Renal pelvis (tissue), 12 donors: ENCODE data around the gene MEIG1. TPM values are rescaled to one million over a fixed set of nuclear protein-coding genes. Genes with fewer than 3 reads are reported as not detected.
"Not testable (repeated sequence)": the region's sequence is repeated elsewhere in the genome, so short reads cannot be mapped to it uniquely, and the experiment has no call there.

Source experiments
- DNase-seq: peaks from one replicate; pipeline ENCODE4 v3.0.0-alpha.2; 2013
- long read RNA-seq, 16 experiments: transcript quantifications; one replicate each; lab custom pipeline, GENCODE V29; 2026
- polyA plus RNA-seq, 3 donors: library from polyadenylated mRNA; unstranded; fragments of 120-200 nt; gene quantifications; one replicate each; pipeline ENCODE4 v1.2.1, GENCODE V29; 2013; ENCODE audit not compliant: insufficient read length in 3 of 3

The MEIG1 gene
- polyA plus RNA-seq, result 1 to 10 TPM; 1.1 to 2.2 (median 1.5) TPM
- long read RNA-seq, donor 1, partial matches to known transcripts, result 0 of 4 reads
- long read RNA-seq, donor 1, other reads (novel, unspliced or antisense), result 0 of 4 reads
- long read RNA-seq, donor 2, partial matches to known transcripts, result 0 of 1 reads
- long read RNA-seq, donor 2, other reads (novel, unspliced or antisense), result 0 of 1 reads
- long read RNA-seq, donor 3, result 0 reads
- long read RNA-seq, donor 4, result 0 reads
- long read RNA-seq, donor 5, result 0 reads
- long read RNA-seq, donor 6, result 0 reads
- long read RNA-seq, donor 7, result 0 reads
- long read RNA-seq, donor 8, result 0 reads
- long read RNA-seq, donor 9, partial matches to known transcripts, result 0 of 1 reads
- long read RNA-seq, donor 9, other reads (novel, unspliced or antisense), result 0 of 1 reads
- long read RNA-seq, donor 10, partial matches to known transcripts, result 0 of 1 reads
- long read RNA-seq, donor 10, other reads (novel, unspliced or antisense), result 0 of 1 reads
- long read RNA-seq, donor 11, result 0 reads
- long read RNA-seq, donor 12, result 0 reads
- long read RNA-seq, donor 13, result 0 reads
- long read RNA-seq, donor 14, result 0 reads
- long read RNA-seq, donor 15, result 0 reads
- long read RNA-seq, donor 16, result 0 reads

DNA sequence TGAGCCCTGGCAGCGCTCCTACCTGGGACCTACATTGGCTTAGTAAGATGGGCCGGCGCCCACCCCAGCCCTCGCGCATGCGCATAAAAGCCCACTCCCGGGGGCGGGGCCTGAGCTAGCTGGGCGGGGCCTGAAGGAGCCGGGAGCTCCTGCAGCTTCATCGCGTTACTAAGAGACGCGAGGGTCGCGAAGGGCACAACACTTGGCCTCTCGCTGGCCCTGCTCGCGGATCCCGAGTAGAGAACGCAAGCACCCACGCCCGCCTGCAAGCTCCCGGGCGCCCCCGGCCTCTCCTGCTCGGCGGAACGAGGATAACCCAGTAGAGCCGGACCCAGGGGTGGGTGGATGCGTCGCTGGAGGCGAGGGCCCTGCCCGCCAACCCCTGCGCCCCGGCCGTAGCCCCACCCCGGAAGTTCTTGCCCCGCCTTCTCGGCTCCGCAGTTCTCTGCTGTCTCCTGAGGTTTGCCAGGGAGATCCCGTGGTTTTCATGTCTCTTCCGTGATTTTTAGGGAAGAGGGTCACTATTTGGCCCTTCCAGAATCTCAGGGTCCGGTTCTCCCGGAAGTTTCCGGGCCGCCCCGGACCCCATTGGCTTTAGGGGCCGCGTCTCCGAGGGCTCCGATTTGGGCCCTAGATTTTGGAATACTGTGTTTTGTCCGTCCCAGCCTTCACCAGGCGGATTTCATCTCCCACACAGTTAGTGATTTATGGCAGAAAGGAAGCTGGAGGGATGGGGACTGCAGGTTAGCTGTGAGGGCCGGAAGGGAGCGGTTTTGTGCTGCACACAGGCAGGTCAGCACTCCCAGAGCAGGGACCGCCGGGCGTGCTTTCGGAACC, at the start of gene MEIG1:
MEIG1 (plus strand) TSS at position 168 of the 837 bp plus-strand sequence. CDS start 7,081 bp downstream, outside the sequence.
- peak; percentile 93 for DNase-seq

DNA sequence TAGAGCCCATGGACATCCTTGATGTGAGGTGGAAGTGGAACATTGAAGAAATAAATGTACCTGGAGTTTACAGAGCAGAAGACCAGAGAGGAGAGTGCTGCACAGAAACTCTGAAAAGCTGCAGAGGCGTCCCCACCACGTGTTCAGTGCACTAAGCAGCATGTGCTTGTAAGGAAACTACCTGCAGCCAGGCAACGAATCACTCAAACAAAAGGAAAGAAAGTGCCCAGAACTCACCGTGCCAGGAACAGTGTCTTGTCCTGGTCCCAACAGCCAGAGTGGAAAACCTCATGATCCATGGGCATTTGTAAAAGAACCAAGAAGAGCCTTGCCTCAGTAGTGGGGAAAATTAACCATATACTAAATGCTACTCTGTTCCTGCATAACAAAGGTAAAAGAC, 48.2 kb upstream of the MEIG1 start:
- no peak for DNase-seq

- no peak for DNase-seq
Observed at GRCh38 chr10:14911801-14912200, 47.4 kb upstream of the MEIG1 start.

DNA sequence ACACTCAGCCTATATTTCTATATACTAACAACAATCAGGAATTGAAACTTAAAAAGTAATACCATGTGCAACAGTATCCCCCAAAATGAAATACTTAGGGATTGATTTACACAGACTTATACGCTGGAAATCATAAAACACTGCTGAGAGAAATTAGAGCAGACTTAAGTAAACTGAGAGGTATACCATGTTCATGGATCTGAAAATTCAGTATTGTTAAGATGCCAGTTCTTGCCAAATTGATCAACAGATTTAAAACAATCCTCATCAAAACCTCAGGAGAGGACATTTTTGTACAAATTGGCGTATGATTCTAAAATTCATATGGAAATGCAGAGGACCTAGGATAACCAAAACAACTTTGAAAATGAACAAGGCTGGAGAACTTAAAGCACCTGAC, 42.6 kb upstream of the MEIG1 start:
- no peak for DNase-seq

GRCh38 chr10:14917827-14918226, 41.4 kb upstream of the MEIG1 start:
- no peak for DNase-seq

DNA sequence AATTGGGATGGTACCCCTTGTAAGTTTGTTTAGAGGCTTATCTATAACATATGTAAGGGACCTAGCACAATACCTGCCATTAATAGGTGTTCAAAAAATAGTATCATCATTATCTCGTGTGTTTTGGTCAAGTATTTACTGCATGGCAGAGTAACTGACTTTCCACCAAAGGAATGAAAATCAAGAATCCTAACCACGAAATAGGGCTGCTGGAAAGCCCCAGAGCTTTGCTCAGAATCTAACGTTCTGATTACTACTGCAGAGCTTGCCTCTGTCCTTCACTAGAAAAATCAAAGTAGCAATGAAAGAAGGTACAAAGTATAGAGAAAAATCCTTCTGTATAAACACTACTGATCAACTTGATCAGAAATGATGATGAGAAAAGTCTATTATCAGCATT, 40.2 kb upstream of the MEIG1 start:
- no peak for DNase-seq

DNA sequence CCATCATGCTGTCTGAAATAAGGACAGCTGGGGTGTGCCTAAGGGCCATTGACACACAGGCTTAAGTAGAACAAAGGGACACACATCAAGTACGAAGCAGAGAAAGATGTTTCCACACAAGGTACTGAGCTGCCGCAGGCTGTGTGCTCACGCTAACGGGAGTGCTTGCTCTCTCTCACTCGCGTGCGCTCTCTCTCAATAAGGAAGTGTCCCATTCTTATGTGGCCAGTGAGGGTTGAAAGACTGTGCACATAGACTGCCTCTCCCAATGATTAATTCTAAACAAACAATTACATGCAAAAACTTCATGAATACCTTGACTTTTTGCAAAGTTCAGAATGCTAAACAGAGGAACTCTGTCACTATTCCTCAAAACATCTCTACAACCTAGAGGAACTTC, 35.2 kb upstream of the MEIG1 start:
- no peak for DNase-seq

- no peak for DNase-seq
Observed at GRCh38 chr10:14925268-14925667, 33.9 kb upstream of the MEIG1 start.

- no peak for DNase-seq
Observed at GRCh38 chr10:14926061-14926470, 33.1 kb upstream of the MEIG1 start.

GRCh38 chr10:14926722-14927416, 32.3 kb upstream of the MEIG1 start:
- no peak for DNase-seq

- no peak for DNase-seq
Observed at GRCh38 chr10:14930610-14931009, 28.6 kb upstream of the MEIG1 start.

DNA sequence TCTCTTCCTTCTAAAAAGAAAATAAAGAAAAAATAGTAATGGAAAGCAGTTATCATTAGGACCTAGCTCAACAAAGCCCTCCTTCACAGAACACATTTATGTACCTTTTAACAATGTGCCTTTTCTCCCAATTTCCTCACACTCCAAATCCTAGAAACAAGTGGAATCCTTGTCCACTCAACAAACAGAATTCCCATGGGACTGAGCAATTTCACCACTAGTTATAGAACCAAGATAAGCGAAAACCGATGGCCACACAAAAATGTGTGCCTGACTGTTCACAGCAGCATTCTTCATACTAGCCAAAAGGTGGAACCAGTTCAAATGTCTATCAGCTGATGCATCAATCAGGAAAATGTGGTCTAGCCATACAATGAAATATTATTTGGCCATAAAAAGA, 22.6 kb upstream of the MEIG1 start:
- no peak for DNase-seq

DNA sequence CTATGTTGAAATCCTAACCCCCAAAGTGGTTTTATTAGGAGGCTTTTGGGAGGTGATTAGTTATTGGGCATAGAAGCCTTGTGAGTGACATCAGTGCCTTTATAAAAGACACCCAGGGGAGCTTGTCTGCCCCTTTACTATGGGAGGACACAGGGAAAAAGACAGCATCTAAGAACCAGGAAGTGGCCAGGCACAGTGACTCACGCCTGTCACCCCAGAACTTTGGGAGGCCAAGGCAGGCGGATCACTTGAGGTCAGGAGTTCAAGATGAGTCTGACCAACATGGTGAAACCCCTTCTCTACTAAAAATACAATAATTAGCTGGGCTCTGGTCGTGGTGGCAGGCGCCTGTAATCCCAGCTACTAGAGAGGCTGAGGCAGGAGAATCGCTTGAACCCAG, 20.2 kb upstream of the MEIG1 start:
- not testable (repeated sequence) for DNase-seq

GRCh38 chr10:14942147-14942949, 16.8 kb upstream of the MEIG1 start:
- not testable (repeated sequence) for DNase-seq

DNA sequence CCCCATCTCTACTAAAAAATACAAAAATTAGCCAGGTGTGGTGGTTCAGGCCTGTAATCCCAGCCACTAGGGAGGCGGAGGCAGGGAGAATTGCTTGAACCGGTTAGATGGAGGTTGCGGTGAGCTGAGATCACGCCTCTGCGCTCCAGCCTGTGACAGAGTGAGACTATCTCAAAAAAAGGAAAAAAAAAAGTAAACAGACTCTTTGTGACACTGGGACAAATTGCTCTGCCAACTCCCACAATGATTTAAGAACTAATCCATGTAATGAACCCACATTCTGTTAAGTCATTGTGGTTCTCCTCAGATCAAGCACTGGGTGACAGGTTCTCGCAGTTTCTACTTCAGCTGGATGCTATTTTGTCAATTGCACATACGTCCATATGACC, 16.2 kb upstream of the MEIG1 start:
- DNase-seq, result not testable (repeated sequence)

DNA sequence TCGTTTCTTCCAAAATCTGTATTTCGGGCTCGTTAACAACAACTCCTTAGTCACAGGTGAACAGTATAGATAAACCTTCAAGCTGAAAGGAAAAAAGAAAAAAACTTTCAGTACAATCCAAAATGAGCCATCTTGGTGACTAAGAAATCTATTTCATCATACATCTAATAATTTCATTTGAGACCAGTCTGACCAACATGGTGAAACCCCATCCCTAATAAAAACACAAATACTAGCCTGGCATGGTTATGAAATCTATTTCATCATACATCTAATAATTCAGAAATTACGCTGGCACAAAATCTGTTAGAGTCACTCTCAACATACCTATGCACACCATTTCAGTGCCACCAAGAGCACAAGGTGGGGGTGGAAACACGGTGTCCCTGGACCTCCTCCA, 14.1 kb upstream of the MEIG1 start:
- DNase-seq, result no peak

DNA sequence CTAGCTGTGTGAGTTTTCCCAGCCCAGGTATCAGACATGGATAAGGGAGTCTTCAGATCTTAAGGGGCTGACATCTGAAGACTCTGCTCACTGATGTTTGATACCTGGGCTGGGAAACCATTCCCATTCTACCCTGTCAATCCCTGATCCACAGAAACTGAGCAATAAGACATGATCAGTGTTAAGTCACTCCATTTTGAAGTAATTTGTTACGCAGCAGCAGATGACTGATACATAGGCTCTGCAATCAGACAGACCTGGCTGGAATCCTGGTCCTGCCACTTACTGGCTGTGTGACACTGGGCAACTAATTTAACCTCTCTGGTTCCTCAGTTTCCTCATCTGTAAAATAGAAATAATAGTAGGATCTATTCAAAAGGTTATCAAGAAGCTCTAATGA, 11.9 kb upstream of the MEIG1 start:
- DNase-seq, result no peak

- no peak for DNase-seq
Observed at GRCh38 chr10:14949291-14949690, 9.9 kb upstream of the MEIG1 start.

- no peak for DNase-seq
Observed at GRCh38 chr10:14952851-14953423, 6.3 kb upstream of the MEIG1 start.

DNA sequence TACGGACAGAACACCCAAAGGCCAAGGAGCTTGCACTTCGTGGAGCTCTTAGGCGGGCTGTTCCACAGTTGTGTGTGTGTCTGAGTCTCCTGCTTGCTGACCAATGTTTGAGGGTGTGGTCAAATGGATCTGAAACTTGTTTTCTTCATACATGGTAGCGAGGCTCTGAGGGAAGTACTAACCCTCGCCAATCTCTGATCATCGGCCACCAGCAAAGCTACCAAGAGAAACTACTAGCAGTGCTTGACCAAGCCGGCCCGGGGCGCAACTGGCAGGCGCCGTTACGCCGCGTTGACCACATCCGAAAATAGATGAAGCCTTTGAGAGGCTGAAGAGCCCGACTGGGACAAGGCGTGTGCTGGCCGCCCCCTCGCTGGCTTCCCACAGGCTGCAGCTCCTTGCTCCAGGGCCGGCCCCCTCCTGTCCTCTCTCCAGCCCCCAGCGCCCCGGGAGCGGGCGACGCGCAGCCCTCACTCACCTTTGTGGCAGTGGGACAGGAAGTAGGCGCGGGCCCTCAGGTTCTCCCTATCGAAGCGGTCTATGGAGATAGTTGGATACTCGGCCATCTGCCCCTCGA, 5.7 kb upstream of the MEIG1 start:
- DNase-seq, result peak; percentile 48
